ENCODE results near the gene HTN1. TPM values are rescaled to one million over a fixed set of nuclear protein-coding genes. Genes with fewer than 3 reads are reported as not detected.

Gene HTN1
- total RNA-seq, result not detected in 2 replicates

GRCh38 chr4:70050138-70050537, at the start of gene HTN1:
HTN1 (plus strand) TSS chr4:70050438; CDS start chr4:70053077, 2,639 bp downstream.

GRCh38 chr4:70028159-70028558, 22.1 kb upstream of the HTN1 start, which contains the start of gene HTN3:
HTN3 (plus strand) TSS chr4:70028459; CDS start chr4:70030741, 2,282 bp downstream.

Other genes with a start within 250 kb of the HTN1 start
- 0.97 and 7.4 TPM in 2 replicates for gene SULT1E1, start 190.3 kb upstream of the HTN1 start, total RNA-seq
- not detected in 2 replicates for gene CSN1S1, start 119.4 kb upstream of the HTN1 start, total RNA-seq
- not detected in 2 replicates for gene CSN2, start 84.7 kb upstream of the HTN1 start, total RNA-seq
- not detected in 2 replicates for gene STATH, start 54.5 kb upstream of the HTN1 start, total RNA-seq
- not detected in 2 replicates for gene HTN3, start 22.0 kb upstream of the HTN1 start, total RNA-seq
- gene PRR27, start 103.8 kb downstream of the HTN1 start, total RNA-seq, result not detected in 2 replicates
- gene ODAM, start 145.3 kb downstream of the HTN1 start, total RNA-seq, result not detected in 2 replicates
- gene FDCSP, start 175.7 kb downstream of the HTN1 start, total RNA-seq, result not detected in 2 replicates
- gene CSN3, start 192.2 kb downstream of the HTN1 start, total RNA-seq, result not detected in 2 replicates

All from bladder microvascular endothelial cell (primary cell).